H1 (cell line): ENCODE measurements around the gene TMEM52B. TPM values are rescaled to one million over a fixed set of nuclear protein-coding genes. Genes with fewer than 3 reads are reported as not detected.

Experiments
- ATF3 ChIP-seq: IDR thresholded peaks from 2 replicates; pipeline ENCODE4 v1.6.1; 2011; ENCODE audit warnings: low read depth, mild to moderate bottlenecking, low read length; ENCODE audit not compliant: insufficient read depth
- BRCA1 ChIP-seq: IDR thresholded peaks from 2 replicates; pipeline ENCODE4 v1.6.1; 2012; ENCODE audit warnings: low read depth, low read length, improper control_type of control experiment
- TCF12 ChIP-seq: IDR thresholded peaks from 2 replicates; pipeline ENCODE4 v1.6.1; 2011; ENCODE audit warnings: low read depth, mild to moderate bottlenecking, low read length
- polyA plus RNA-seq, 7 experiments: library from polyadenylated mRNA; depleted of rRNA in 3 of 7; stranded (reverse) in 5 of 7; unstranded in 2 of 7; fragments of >200 nt in 5 of 7; fragments of 200-250 nt in 2 of 7; gene quantifications; 1 replicate in 5 of 7; 2 replicates in 1 of 7; 4 replicates in 1 of 7; pipeline versions ENCODE4 v1.2.1 to v1.2.3, GENCODE V29; 2011 to 2013; ENCODE audit warnings: missing spikeins in 2 of 7, mixed read lengths in 2 of 7
- total RNA-seq: library from RNA; stranded (reverse); fragmentation: NEBNext Ultra II Directional; extraction: Animal tissue kit (Norgen Biotek cat#: 25700); gene quantifications from 2 replicates; pipeline ENCODE4 v1.2.1, GENCODE V29; 2021
- TF ChIP-seq, protein P1 (sequence below): fragments of 300-600 bp; sonication (generic); IDR thresholded peaks from 2 replicates; pipeline ENCODE4 v1.7.1; 2012; ENCODE audit warnings: low read length, moderate library complexity, mild to moderate bottlenecking, inconsistent platforms; ENCODE audit not compliant: insufficient replicate concordance
- TF ChIP-seq, protein P2 (sequence below): IDR thresholded peaks from 2 replicates; pipeline ENCODE4 v1.6.1; 2012; ENCODE audit warnings: low read length, inconsistent platforms

TMEM52B gene
- total and polyA plus RNA-seq, 2 of the 8 experiments (the other 6 are each of a cell fraction or from before 2014, with no cell fraction given): not detected

DNA sequence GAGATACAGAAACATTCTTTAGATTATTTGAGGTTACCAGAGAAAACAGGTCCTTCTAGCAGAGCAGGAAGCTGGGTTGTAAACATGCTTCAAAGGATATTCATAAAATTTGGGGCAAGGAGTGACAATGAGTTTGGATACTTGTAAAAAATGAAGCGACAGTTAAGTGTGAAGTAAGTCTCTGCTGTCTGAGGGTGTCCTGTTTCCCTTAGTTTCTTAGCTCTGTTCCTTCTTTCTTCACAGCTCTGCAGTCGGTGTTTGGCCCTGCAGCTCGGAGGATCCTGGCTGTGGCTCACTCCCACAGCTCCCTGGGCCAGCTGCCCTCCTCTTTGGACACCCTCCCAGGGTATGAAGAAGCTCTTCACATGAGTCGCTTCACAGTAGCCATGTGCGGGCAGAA lies 10.8 kb downstream of the TMEM52B start (continued):
- TF ChIP-seq ATF3: no peak
- TF ChIP-seq, protein P1, sequence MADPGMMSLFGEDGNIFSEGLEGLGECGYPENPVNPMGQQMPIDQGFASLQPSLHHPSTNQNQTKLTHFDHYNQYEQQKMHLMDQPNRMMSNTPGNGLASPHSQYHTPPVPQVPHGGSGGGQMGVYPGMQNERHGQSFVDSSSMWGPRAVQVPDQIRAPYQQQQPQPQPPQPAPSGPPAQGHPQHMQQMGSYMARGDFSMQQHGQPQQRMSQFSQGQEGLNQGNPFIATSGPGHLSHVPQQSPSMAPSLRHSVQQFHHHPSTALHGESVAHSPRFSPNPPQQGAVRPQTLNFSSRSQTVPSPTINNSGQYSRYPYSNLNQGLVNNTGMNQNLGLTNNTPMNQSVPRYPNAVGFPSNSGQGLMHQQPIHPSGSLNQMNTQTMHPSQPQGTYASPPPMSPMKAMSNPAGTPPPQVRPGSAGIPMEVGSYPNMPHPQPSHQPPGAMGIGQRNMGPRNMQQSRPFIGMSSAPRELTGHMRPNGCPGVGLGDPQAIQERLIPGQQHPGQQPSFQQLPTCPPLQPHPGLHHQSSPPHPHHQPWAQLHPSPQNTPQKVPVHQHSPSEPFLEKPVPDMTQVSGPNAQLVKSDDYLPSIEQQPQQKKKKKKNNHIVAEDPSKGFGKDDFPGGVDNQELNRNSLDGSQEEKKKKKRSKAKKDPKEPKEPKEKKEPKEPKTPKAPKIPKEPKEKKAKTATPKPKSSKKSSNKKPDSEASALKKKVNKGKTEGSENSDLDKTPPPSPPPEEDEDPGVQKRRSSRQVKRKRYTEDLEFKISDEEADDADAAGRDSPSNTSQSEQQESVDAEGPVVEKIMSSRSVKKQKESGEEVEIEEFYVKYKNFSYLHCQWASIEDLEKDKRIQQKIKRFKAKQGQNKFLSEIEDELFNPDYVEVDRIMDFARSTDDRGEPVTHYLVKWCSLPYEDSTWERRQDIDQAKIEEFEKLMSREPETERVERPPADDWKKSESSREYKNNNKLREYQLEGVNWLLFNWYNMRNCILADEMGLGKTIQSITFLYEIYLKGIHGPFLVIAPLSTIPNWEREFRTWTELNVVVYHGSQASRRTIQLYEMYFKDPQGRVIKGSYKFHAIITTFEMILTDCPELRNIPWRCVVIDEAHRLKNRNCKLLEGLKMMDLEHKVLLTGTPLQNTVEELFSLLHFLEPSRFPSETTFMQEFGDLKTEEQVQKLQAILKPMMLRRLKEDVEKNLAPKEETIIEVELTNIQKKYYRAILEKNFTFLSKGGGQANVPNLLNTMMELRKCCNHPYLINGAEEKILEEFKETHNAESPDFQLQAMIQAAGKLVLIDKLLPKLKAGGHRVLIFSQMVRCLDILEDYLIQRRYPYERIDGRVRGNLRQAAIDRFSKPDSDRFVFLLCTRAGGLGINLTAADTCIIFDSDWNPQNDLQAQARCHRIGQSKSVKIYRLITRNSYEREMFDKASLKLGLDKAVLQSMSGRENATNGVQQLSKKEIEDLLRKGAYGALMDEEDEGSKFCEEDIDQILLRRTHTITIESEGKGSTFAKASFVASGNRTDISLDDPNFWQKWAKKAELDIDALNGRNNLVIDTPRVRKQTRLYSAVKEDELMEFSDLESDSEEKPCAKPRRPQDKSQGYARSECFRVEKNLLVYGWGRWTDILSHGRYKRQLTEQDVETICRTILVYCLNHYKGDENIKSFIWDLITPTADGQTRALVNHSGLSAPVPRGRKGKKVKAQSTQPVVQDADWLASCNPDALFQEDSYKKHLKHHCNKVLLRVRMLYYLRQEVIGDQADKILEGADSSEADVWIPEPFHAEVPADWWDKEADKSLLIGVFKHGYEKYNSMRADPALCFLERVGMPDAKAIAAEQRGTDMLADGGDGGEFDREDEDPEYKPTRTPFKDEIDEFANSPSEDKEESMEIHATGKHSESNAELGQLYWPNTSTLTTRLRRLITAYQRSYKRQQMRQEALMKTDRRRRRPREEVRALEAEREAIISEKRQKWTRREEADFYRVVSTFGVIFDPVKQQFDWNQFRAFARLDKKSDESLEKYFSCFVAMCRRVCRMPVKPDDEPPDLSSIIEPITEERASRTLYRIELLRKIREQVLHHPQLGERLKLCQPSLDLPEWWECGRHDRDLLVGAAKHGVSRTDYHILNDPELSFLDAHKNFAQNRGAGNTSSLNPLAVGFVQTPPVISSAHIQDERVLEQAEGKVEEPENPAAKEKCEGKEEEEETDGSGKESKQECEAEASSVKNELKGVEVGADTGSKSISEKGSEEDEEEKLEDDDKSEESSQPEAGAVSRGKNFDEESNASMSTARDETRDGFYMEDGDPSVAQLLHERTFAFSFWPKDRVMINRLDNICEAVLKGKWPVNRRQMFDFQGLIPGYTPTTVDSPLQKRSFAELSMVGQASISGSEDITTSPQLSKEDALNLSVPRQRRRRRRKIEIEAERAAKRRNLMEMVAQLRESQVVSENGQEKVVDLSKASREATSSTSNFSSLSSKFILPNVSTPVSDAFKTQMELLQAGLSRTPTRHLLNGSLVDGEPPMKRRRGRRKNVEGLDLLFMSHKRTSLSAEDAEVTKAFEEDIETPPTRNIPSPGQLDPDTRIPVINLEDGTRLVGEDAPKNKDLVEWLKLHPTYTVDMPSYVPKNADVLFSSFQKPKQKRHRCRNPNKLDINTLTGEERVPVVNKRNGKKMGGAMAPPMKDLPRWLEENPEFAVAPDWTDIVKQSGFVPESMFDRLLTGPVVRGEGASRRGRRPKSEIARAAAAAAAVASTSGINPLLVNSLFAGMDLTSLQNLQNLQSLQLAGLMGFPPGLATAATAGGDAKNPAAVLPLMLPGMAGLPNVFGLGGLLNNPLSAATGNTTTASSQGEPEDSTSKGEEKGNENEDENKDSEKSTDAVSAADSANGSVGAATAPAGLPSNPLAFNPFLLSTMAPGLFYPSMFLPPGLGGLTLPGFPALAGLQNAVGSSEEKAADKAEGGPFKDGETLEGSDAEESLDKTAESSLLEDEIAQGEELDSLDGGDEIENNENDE: no peak
- TF ChIP-seq TCF12: no peak
- no peak for TF ChIP-seq BRCA1
- TF ChIP-seq, protein P2, sequence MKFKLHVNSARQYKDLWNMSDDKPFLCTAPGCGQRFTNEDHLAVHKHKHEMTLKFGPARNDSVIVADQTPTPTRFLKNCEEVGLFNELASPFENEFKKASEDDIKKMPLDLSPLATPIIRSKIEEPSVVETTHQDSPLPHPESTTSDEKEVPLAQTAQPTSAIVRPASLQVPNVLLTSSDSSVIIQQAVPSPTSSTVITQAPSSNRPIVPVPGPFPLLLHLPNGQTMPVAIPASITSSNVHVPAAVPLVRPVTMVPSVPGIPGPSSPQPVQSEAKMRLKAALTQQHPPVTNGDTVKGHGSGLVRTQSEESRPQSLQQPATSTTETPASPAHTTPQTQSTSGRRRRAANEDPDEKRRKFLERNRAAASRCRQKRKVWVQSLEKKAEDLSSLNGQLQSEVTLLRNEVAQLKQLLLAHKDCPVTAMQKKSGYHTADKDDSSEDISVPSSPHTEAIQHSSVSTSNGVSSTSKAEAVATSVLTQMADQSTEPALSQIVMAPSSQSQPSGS: no peak
